GM19372 (cell line): ENCODE data around the gene PSMG4.

Experiments
- ATAC-seq: cut with Tn5 transposase; IDR thresholded peaks from one replicate; pipeline ENCODE4 v1.9.1; 2021; ENCODE audit warnings: mild to moderate bottlenecking, low read depth, moderate library complexity; ENCODE audit not compliant: unreplicated experiment

PSMG4 gene, protein sequence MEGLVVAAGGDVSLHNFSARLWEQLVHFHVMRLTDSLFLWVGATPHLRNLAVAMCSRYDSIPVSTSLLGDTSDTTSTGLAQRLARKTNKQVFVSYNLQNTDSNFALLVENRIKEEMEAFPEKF

DNA sequence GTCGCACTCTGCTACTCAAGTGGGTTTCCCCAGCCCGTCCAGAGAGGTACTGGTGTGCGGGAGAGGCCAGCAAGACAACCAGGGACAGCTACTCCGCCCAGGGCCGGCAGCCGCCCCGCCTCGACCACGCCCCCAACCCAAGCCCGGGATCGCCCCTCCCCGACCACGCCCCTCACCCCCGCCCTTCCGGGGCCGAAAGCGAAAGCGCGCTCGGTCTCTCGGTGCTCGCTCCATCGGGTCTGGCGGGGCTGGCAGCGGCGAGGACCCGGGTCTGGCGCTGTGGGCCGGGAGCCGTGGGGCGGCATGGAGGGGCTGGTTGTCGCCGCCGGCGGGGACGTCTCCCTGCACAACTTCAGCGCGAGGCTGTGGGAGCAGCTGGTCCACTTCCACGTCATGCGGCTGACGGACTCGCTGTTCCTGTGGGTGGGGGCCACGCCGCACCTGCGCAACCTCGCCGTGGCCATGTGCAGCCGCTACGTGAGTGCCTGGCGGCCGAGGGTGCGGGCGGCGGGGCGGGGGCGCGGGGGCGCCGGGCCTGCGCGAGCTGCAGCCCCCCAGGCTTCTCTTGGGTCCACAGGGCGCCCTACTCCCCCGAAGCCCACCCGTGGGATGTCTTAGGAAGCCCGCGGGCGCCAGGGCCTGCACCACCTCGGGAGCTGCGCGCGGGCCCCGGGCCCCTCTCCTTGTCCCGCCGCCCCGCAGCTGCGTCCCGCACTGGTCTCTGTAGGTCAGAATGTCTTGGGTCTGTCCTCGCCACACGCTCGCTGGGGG is at the start of gene PSMG4:
PSMG4 (plus strand) TSS at position 228 of the 771 bp plus-strand sequence; CDS start at position 304, 76 bp downstream.
- peak; percentile 77 for ATAC-seq

DNA sequence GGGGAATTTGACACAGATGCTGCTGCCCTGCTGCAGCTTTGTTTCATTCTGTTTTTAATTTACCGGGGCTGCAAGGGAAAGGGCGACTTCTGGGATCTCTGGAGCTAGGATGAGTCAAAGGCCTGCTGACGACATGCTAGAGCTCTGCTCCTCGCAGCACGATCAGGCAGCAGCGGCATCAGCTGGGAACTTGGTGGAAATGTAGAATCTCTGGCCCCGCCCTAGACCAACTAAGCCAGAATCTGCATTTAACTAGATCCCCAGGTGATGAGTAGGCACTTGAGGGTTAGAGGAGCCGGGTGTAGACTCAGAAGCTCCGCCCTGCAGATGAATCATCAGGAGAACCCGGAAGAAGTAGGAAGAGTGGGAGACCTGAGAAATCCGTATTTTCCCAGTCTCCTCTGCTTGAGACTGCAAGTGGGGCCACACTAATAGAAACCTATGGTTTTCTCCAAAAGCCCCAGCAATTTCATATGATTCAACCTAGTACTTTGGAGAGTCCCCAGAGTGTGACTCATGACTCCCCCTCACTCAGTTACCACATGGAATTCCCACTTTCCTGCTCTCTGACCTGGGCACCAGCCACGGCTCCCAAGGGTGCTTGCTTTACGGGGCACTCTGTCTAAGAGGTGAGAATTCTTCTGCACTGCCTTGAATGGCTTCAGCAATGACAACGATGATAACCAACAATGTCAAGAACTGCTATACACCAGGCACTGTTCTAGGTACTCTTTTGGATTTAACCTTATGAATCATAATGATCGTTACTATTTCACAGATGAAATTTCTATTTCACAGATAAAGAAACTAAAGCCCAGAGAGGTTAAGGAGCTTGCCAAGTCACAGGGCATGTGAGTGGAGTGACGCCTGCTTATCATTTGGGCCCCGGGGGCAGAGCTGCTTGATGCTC is 49.4 kb upstream of the PSMG4 start:
- ATAC-seq: no peak

DNA sequence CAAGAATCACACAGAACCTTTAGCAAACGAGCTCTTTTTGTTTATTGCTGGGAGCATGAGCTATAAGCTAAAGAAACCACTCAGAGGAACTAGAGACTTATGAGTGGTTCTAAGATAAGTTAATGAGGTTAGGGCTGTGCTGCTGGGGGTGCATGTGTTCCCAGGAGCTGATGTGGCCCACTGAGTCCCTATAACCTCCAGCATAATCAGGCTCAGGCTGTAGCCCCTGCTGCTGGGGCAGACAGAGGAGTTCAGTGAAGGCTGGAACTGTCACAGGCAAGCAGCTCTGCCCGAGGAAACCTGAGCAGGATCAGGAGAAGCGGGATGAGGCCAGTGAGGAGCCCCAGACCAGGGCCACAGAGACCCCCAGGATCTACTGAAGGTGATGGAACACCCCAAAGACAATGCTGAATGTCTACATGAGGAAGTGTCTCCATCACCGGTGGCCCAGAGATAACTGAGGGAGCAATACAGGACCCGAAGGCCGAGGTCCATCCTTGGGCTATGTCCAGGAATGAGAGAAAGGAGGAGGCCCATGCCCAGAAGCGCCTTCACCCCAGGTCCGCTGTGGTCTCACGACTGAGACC is 48.6 kb upstream of the PSMG4 start:
- ATAC-seq: no peak

DNA sequence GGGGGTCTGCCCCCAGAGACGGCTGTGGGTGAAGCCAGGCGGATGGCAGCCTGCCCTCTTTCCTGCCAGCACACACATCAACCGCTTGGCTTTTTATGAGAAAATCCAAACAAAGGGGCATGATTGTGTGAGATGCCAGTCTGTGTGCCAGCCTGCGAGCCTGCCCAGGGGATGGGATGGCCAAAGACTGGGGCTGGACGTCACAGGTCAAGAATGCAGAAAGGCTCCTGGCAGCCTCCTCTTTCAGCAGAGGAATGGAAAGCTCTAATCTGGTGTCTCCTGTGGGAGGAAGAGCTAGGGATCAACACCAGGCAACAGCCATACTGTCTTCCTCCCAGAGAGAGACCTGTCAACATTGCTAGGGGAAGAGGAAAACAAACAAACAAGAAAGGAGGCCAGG is 47.1 kb upstream of the PSMG4 start:
- no peak for ATAC-seq

DNA sequence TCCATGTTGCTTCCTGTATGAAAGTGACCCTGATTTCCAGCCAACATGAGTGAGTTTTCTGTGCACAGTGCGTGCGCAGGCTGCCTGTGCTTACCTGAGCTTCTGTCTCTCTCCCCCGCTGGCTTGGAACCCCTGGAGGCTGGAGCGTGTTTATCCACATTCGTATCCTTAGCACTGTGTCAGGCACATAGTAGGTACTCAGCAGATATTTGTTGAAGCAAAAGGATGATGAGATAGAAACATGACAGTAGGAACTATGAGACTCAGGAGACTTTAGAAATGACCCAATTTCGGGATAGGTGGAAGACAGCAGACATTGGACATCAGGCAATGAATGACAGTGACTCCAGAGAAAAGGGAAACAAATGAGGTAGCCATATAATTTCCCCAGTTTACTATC is 46.5 kb upstream of the PSMG4 start:
- ATAC-seq: no peak

DNA sequence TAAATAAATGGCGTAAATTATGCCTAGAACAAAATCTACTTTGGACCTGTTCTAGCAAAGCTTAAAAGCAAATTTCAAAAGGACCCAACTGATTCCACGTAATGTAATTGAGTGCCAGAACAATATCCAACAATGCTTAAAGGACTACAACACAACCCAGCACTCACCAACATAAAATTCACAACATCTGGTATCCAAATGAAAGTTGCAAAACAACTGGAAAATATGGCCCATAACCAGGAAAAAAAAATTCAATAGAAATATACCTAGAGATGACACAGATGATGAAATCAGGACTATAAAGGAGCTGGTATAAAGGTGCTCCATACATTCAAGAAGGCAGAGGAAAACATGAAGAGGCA is 45.4 kb upstream of the PSMG4 start:
- ATAC-seq: no peak

DNA sequence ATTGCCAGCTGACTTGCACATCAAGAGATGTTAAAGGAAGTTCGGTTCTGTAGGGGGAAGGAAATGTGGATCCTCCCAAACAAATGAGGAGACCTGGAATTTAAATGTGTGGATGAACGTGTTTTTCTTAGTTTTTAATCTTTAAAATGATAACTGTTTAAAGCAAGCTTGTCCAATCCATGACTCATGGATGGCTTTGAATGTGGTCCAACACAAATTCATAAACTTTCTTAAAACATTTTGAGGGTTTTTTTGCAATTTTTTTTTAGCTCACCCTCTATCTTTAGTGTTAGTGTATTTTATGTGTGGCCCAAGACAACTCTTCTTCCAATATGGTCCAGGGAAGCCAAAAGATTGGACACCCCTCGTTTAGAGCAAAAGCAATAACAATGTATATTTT is 43.8 kb upstream of the PSMG4 start:
- ATAC-seq: no peak

DNA sequence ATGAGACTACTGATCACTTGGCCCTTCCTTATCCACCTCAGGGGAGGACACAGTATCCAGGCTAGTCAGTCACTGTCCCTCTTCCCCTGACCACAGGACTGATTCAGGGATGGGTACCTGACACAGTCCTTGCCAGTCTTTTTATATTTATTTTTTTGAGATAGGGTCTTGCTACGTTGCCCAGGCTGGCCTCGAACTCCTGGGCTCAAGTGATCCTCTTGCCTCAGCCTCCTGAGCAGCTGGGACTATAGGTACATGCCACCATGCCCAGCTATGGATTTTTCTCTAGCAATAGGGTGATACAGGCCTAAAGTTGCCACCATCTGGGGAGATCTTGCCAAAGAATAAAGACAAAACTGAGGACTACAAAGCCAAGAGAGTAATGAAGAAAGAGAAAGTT is 41.5 kb upstream of the PSMG4 start:
- ATAC-seq: no peak

DNA sequence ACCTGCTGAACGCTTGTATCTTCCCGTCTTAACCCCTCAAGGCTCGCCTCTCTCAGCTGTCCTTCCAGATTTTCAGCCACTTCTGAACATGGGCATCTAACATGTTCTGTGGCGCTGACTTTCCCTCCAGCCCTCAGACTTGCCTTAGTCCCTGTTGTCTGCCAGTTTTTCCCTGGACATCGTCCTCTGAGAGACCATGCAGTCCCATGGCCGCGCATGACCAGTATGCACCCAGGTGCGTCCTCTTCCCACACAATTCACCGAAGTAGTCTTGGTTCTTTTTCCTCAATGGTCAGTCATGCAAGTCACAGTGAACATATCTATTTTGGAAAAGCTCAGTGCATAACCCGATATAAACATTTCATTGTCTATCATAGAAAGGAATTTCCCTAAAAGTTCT is 40.5 kb upstream of the PSMG4 start:
- ATAC-seq: no peak

DNA sequence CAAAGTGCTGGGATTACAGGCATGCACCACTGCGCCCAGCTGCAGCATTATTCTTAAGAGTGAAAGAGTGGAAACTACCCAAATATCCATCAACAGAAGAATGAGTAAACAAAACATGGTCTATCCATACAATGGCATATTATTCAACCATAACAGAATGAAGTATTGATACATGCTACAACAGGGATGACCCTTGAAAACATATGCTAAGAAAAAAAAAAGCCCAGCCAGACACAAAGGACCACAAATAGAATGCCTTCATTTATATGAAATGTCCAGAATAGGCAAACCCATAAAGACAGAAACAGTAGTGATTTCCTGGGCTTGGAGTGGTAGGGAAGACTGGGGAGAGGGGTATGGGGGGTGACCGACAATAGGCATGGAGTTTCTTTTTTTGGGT is 38.4 kb upstream of the PSMG4 start:
- ATAC-seq: no peak

DNA sequence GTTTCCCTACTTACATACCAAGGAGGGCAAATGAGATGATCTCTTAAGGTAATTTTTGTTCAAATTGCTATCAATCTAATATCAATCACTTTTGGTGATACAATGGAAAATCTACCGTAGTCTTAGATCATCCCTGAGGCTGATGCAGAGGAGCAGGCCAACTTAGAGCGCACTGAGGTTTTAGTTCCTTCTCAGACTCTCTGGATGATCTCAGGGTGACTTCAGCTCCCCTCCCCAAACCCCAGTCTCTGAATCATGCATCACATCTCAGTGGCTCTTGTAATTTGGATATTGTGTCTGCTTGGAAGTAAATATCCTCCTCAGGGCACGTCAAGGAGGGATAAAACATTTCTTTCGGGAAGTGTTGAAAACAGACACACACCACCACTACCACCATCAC is 37.2 kb upstream of the PSMG4 start:
- ATAC-seq: no peak

DNA sequence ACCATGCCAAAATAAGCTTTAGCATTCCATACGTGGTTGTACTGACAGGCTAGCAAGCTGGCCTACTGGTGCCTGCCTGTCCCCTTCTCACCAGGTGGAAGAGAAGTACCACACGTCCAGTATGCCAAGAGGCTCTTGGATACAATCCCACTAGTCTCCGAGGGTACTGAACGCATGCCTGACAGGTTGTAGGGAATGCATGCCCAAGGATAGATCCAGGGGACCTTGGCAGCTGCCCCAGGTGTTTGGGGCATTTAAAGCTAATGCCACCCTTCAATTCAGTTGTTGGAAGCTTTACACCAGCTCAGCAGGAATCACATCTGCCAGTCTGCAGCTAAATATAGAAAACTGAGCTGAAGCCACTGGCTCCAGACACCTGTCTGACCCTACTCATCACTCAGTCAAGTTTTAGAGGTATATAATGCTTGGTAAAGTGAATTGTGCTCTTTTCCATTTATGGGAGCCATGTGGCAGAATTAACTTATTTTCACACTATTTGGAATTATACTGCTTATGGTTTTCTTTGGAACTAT is 36.2 kb upstream of the PSMG4 start:
- no peak for ATAC-seq

DNA sequence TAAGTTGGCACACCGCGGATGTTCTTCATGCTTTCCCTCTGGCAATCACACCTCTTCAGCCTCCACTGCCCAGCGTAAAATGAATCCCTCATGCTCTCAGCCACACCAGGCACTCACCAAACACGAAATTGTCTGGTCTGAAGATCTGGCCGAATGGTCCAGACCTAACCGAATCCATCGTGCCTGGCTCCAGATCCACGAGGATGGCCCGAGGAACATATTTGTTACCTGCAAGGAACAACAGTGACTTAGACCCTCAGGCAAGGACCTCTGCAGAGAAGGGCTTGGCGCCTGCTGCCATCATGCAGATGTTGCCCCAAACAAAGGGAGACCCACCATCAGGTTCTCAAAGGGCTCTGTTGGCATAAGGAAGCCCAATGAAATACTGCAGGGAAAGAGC is 32.7 kb upstream of the PSMG4 start:
- no peak for ATAC-seq

DNA sequence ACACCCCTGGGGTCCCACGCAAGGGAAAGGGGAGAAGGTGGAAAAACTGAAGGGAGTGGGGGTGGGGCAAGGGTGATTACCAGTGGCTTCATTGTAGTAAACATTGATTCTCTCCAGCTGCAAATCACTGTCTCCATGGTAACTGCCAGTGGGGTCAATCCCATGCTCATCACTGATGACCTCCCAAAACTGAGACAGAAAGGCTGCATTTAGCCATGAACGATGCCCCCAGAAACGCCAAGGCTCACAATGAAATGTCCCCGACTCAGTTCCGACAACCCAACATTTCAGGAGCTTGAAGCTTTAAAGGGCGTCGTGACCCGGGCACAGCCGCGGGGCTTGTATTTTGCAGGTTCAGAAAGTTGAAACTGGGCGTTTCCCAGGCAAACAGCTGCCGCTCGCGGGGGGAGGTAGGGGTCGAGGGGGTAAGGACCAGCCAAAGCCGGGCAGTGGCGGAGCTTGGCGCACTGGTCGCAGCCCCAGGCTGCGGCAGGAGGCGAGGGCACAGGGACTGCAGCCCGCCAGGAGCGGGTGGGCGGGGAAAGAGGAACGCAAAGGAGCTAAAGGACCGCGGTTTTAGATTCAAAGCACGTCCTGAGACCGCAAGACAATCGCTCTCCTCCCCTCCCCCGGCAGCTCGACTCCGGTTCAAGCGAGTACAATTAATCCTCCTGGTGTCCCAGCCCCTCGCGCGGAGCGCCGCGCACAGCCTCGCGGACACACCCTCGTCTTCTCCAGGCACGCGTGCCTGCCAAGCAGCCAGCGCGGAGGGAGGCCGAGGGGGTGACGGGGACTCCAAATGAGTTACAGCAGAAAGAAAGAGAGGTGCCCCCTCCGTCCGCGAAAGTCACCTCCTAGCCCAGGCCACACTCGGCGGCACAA is 32.0 kb upstream of the PSMG4 start:
- ATAC-seq: no peak

DNA sequence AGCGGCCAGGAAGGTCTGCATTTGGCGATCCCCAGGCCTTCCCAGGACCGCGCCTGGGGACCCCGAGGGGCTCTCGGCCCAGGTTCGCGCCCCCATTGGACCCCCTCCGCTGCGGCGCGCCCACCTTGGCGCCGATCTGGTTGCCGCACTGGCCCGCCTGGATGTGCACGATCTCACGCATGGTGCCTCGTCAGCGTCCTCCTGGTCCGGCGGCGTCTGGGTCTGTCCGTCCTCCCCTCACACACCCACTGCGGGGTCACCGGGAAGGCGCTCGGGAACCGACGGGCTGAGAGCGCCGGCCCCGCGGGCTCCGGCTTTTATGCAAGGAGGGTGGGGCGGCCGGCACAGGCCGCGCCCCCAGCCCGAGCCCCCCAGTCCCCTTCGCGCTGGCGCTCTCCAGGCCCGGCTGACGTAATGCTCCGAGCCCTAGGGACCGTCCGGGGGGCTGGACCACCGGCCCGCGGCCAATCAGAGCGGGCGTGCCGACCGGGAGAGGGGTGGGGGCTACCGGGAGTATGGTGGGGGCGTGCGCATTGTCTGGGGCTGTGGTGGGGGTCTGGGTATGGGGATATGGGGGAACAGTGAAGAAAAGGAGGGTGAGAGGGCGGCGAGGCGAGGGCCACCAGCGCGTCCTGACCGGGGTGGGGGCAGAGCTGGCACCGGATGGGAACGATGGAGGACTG is 31.2 kb upstream of the PSMG4 start, which contains the start of gene TUBB2B:
TUBB2B (minus strand) TSS at position 291 of the 683 bp plus-strand sequence; CDS start at position 181, 110 bp downstream.
- ATAC-seq: no peak

DNA sequence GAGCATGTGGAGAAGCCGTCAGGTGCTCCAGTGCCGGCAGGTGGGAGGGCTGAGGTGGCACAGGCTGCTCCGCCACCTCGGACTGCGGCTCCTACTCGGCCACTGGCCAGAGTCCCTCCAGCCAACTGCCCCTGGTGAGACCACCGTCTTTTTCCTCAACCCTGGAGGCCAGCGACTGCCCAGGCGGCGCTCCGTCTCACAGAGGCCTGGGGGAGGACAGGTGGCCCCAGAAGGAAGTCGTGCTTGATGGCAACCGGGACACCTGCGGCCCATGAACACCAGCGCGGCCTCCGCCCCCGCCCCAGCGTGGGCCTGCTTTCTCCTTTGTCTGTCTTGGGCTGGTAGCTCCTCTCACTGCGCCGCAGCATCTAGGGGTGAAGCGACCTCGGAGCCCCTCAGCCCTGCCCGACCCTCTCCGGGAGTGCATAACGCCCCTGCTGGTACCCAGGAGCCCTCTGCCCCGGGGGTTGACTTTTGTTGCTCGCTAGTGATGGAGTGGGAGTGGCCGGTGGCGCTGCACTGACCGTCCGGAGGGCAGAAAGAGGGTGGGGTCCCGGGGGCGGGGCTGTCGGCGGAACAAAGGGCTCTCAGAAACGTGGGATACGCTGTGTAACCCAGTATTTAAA is 30.6 kb upstream of the PSMG4 start:
- no peak for ATAC-seq

DNA sequence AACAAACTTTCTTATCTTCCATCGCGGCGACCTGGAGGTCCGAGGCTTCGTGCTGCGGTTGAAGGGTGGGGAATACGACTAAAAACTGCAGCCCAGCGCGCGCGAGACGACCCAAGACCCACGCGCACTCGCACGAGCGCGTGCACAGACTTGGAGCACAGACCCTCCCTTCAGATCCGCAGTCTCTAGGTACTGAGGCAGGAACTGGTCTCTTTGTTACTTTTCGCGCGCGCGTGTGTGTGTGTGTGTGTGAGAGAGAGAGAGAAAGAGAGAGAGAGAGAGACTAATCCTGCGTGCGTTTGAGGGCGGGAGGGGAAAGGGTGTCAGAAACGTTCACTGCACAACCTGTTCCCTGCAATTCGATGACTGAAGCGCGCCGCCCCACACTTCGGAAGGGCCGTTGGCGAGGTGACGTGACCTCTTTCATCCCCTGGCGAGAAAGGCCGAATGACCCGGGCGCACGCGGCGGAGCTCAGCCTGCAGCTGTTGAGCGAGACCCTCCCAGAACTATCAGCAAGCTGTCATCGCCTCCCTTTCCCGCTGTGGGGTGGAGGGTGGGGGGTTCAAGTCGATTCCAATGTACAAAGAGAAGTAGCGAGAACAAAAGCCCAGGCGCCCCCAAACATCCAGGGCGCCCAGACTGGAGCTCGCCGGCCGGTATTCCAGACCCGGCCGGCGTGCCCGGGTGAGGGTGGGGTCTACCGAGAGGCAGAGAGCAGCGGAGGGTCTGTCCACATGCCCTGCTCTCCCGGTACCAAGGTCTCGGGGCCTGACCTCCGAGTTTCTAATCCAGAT is 29.8 kb upstream of the PSMG4 start:
- no peak for ATAC-seq

DNA sequence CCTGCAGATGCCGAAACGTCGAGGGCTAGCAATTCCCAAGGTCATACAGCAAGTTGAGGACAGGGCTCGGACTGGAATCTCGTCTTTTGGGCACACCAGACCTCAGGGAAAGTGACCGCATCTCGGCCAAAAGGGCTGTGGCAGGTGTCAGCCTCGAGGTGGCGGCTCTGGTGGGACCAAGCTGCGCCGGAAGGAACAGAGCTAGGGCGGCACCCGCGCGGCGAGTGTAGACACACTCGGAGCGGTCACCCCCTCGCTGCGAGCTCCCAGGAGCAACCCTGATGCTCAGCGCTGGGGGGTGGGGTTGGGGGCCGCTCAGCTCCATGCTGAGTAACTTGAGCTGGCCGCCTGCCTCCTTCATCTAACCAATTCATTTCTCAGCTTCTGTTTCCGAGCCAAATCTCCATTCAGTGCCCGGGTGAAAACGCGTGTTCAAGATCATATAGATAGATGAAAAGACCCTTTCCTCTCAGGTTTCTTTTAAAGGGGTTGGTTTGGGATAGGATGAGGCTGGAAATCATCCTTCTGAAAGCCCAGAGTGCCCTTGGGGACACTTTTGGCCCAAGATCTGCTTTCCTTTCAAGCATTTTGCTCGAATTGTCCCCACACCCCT is 29.1 kb upstream of the PSMG4 start:
- no peak for ATAC-seq
